Neuronal stem cell (in vitro differentiated cells): ENCODE measurements around the gene CABP7.

ENCODE experiments used
- DNase-seq: peaks from one replicate; pipeline ENCODE4 v3.0.0-alpha.2; 2013; ENCODE audit warnings: low spot score
- H2AFZ ChIP-seq: one replicate; pipeline ENCODE4 v1.6.1; 2013; ENCODE audit warnings: mild to moderate bottlenecking, low read length, inconsistent platforms
- H2AK5ac ChIP-seq: 2 replicates; pipeline ENCODE4 v1.6.1; 2013; ENCODE audit warnings: low read depth, mild to moderate bottlenecking, inconsistent platforms, low read length, moderate library complexity, mixed read lengths
- H2BK120ac ChIP-seq: 2 replicates; pipeline ENCODE4 v1.6.1; 2013; ENCODE audit warnings: low read depth, mild to moderate bottlenecking, inconsistent platforms, low read length, moderate library complexity, mixed read lengths
- H2BK12ac ChIP-seq: one replicate; pipeline ENCODE4 v1.6.1; 2013; ENCODE audit warnings: low read length, inconsistent platforms
- H2BK15ac ChIP-seq: 2 replicates; pipeline ENCODE4 v1.6.1; 2013; ENCODE audit warnings: mild to moderate bottlenecking, low read length, inconsistent platforms, mixed read lengths
- H2BK5ac ChIP-seq: one replicate; pipeline ENCODE4 v1.6.1; 2013; ENCODE audit warnings: inconsistent platforms, mild to moderate bottlenecking, low read length, moderate library complexity
- H3K14ac ChIP-seq: one replicate; pipeline ENCODE4 v1.6.1; 2013; ENCODE audit warnings: low read length, inconsistent platforms
- H3K18ac ChIP-seq: 2 replicates; pipeline ENCODE4 v1.6.1; 2013; ENCODE audit warnings: low read length, inconsistent platforms
- H3K23ac ChIP-seq: 2 replicates; pipeline ENCODE4 v1.6.1; 2013; ENCODE audit warnings: low read depth, mild to moderate bottlenecking, mixed read lengths, low read length, inconsistent platforms; ENCODE audit not compliant: poor library complexity
- H3K27ac ChIP-seq: replicated peaks from 3 replicates; pipeline ENCODE4 v1.5.1; 2013; ENCODE audit warnings: low read length, inconsistent platforms
- H3K27me3 ChIP-seq, 3 experiments: 2 replicates each; pipeline ENCODE4 v1.6.1; 2013; ENCODE audit warnings: low read length in 3 of 3, mild to moderate bottlenecking in 2 of 3, inconsistent platforms in 1 of 3, low read depth in 1 of 3, mixed read lengths in 1 of 3, moderate library complexity in 1 of 3; ENCODE audit not compliant: control insufficient read depth in 3 of 3, insufficient read depth in 3 of 3
- H3K36me3 ChIP-seq, 2 donors: replicated peaks in 1 of 2; 2 replicates each; pipeline ENCODE4 v1.6.1; 2013; ENCODE audit warnings: low read length in 2 of 2; ENCODE audit not compliant: control insufficient read depth in 2 of 2, insufficient read depth in 2 of 2
- H3K4ac ChIP-seq: 2 replicates; pipeline ENCODE4 v1.6.1; 2013; ENCODE audit warnings: inconsistent platforms, mild to moderate bottlenecking, low read length, moderate library complexity
- H3K4me1 ChIP-seq, 2 donors: 1 replicate in 1 of 2; 2 replicates in 1 of 2; pipeline ENCODE4 v1.6.1; 2013; ENCODE audit warnings: low read length in 2 of 2, low read depth in 1 of 2; ENCODE audit not compliant: control insufficient read depth in 2 of 2, insufficient read depth in 1 of 2
- H3K4me2 ChIP-seq: one replicate; pipeline ENCODE4 v1.6.1; 2013; ENCODE audit warnings: mild to moderate bottlenecking, low read length, inconsistent platforms; ENCODE audit not compliant: insufficient read depth, poor library complexity, severe bottlenecking
- H3K4me3 ChIP-seq, 2 donors: 2 replicates each; pipeline ENCODE4 v1.5.1; 2013; ENCODE audit warnings: low read length in 2 of 2, mild to moderate bottlenecking in 2 of 2, inconsistent platforms in 1 of 2, moderate library complexity in 1 of 2
- H3K79me1 ChIP-seq: one replicate; pipeline ENCODE4 v1.6.1; 2013; ENCODE audit warnings: low read depth, mild to moderate bottlenecking, inconsistent platforms, low read length, moderate library complexity
- H3K9ac ChIP-seq: one replicate; pipeline ENCODE4 v1.6.1; 2013; ENCODE audit warnings: mild to moderate bottlenecking, low read depth, low read length, inconsistent platforms; ENCODE audit not compliant: poor library complexity
- H3K9me3 ChIP-seq, 2 donors: replicated peaks in 1 of 2; 2 replicates each; pipeline versions ENCODE3 to v1.6.1; 2013; ENCODE audit warnings: low read length in 2 of 2, mild to moderate bottlenecking in 2 of 2, inconsistent platforms in 1 of 2, low read depth in 1 of 2, mixed read lengths in 1 of 2, moderate library complexity in 1 of 2; ENCODE audit not compliant: control insufficient read depth in 2 of 2, insufficient read depth in 1 of 2
- H4K8ac ChIP-seq: one replicate; pipeline ENCODE4 v1.6.1; 2013; ENCODE audit warnings: low read depth, mild to moderate bottlenecking, inconsistent platforms, low read length, moderate library complexity
- H4K91ac ChIP-seq: one replicate; pipeline ENCODE4 v1.6.1; 2013; ENCODE audit warnings: low read length, low read depth, mild to moderate bottlenecking, inconsistent platforms; ENCODE audit not compliant: poor library complexity
- WGBS, 2 donors: extraction: QIAGEN DNeasy Blood & Tissue Kit; methylation state at CpG; one replicate each; pipeline ENCODE4 v1.1.7; 2013; ENCODE audit warnings: missing lambda C conversion rate in 2 of 2, mixed read lengths in 1 of 2; ENCODE audit not compliant: insufficient read length in 2 of 2, insufficient replicate concordance in 1 of 2; ENCODE audit errors: extremely low coverage in 2 of 2; 5-methylcytosine and 5-hydroxymethylcytosine counted together

Gene CABP7

DNA sequence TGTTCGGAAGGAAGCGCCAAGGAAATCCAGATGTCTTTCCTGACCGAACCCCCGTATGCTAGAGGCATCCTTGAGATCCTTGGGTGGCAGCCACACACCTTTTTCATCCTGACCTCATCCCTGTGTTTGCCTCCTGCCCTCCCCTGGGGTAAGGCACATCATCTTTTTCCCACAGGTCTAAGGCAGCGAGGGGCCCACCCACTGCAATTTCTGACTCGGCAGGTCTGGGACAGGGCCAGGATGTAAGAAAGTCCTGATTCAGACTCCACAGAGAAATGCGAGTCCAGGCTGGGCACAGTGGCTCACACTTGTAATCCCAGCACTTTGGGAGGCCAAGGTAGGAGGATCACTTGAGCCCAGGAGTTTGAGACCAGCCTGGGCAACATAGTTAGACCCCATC lies 36.5 kb downstream of the CABP7 start:
- Histone ChIP-seq H3K27ac (no peak overlapping the region), H3K9me3 (no peaks in the 10 kb centered on the region), H2BK5ac (no peak overlapping the region), H2BK120ac (no peak overlapping the region), H3K27me3 (no peaks in the 10 kb centered on the region), H4K91ac (no peak overlapping the region), H2BK15ac (no peak overlapping the region), H3K18ac (no peak overlapping the region), H4K8ac (no peak overlapping the region), H3K4me3 (no peak overlapping the region), H3K14ac (no peak overlapping the region), H3K9ac (no peak overlapping the region), H2AFZ (no peak overlapping the region), H3K4me2 (no peak overlapping the region), H3K36me3 (no peaks in the 10 kb centered on the region), H3K4ac (no peak overlapping the region), H2AK5ac (peak overlapping the region; percentile 26), H3K79me1 (no peaks in the 10 kb centered on the region), H2BK12ac (no peak overlapping the region), H3K23ac (no peak overlapping the region), H3K4me1 (peaks cover 5 to 6% of the 10 kb centered on the region in 2 donors)
- whole genome bisulfite sequencing, 2 donors: no CpG with 5 or more reads among the region's 7 CpGs
- no peak for DNase-seq

DNA sequence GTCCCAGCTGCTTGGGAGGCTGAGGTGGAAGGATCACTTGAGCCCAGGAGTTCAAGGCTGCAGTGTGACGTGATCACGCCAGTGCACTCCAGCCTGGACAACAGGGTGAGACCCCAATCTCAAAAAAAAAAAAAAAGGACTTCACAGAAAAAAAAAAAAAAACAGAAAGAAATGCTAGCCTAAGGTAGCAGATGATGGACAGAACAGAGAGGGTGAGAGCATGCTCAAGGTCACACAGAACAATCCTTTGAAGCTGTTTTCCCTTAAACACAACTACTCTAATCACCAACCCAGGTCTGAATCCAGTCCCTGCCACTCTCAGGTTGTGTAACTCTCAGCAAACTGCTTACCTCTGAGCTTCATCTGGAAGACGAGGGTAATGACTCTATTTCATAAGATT lies 37.3 kb downstream of the CABP7 start:
- no peak overlapping the region for H3K18ac ChIP-seq
- no peak overlapping the region for H2BK12ac ChIP-seq
- no peak overlapping the region for H2BK120ac ChIP-seq
- H3K27ac ChIP-seq: no peak overlapping the region
- no peak overlapping the region for H3K23ac ChIP-seq
- H2AK5ac ChIP-seq: no peak overlapping the region
- H3K4ac ChIP-seq: no peak overlapping the region
- no peaks in the 10 kb centered on the region for H3K79me1 ChIP-seq
- no peak overlapping the region for H2BK5ac ChIP-seq
- no peak overlapping the region for H3K14ac ChIP-seq
- DNase-seq: no peak
- no peak overlapping the region for H3K4me2 ChIP-seq
- peaks cover 5 to 6% of the 10 kb centered on the region in 2 donors for H3K4me1 ChIP-seq
- no peak overlapping the region for H4K8ac ChIP-seq
- H3K36me3 ChIP-seq: no peaks in the 10 kb centered on the region
- H3K4me3 ChIP-seq: no peak overlapping the region
- WGBS, 2 donors: no CpG with 5 or more reads among the region's 3 CpGs
- H2AFZ ChIP-seq: no peak overlapping the region
- no peaks in the 10 kb centered on the region for H3K27me3 ChIP-seq
- no peak overlapping the region for H2BK15ac ChIP-seq
- H3K9me3 ChIP-seq: no peaks in the 10 kb centered on the region
- H3K9ac ChIP-seq: no peak overlapping the region
- H4K91ac ChIP-seq: no peak overlapping the region

DNA sequence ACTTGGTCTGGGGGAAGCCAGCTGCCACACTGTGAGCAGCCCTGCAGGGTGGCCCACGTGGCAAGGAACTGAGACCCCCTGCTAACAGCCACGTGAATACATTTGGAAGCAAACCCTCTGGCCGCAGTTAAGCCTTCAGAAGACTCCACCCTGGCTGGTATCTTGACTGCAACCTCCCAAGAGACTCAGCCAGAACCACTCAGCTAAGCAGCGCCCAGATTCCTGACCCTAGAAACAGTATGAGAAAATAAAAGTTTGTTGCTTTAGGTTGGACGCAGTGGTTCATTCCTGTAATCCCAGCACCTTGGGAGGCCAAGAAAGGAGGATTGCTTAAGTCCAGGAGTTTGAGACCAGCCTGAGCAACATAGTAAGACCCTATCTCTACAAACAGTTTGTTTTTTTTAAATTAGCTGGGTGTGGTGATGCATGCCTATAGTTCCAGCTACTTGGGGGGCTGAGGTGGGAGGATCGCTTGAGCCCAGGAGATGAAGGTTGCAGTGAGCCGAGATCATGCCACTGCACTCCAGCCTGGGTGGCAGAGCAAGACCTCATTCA lies 38.3 kb downstream of the CABP7 start:
- no peak overlapping the region for H2BK5ac ChIP-seq
- no peak overlapping the region for H4K91ac ChIP-seq
- no peaks in the 10 kb centered on the region for H3K9me3 ChIP-seq
- no peaks in the 10 kb centered on the region for H3K79me1 ChIP-seq
- no CpG with 5 or more reads among the region's 7 CpGs for WGBS, 2 donors
- no peak overlapping the region for H3K14ac ChIP-seq
- H4K8ac ChIP-seq: no peak overlapping the region
- no peaks in the 10 kb centered on the region for H3K36me3 ChIP-seq
- H2BK120ac ChIP-seq: no peak overlapping the region
- H3K4ac ChIP-seq: no peak overlapping the region
- H2AFZ ChIP-seq: no peak overlapping the region
- H3K4me3 ChIP-seq: no peak overlapping the region
- no peak overlapping the region for H3K9ac ChIP-seq
- H2BK15ac ChIP-seq: no peak overlapping the region
- peaks cover 5 to 6% of the 10 kb centered on the region in 2 donors for H3K4me1 ChIP-seq
- H2BK12ac ChIP-seq: no peak overlapping the region
- no peak overlapping the region for H2AK5ac ChIP-seq
- no peak for DNase-seq
- H3K4me2 ChIP-seq: no peak overlapping the region
- H3K27me3 ChIP-seq: no peaks in the 10 kb centered on the region
- no peak overlapping the region for H3K27ac ChIP-seq
- no peak overlapping the region for H3K23ac ChIP-seq
- no peak overlapping the region for H3K18ac ChIP-seq

DNA sequence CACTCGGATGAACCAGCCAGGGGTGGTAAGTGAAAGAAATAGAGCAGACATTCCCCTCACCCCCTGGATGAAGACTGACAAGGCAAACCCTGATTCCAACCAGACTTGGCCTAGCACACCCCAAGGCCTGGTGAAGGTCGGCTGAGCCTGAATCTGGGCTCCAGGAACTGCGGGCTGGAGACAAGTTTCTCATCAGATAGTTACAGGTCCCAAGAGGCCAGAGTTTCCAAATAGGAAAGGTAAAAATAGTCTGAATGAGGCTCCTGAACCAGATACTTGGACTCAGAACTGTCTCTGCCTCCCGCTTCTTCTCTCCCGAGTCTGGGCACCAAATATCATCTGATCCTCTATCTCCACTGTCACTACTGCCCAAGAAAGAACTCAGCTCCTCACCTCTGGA lies 39.2 kb downstream of the CABP7 start:
- Histone ChIP-seq H3K27me3 (no peaks in the 10 kb centered on the region), H2BK12ac (no peak overlapping the region), H3K18ac (no peak overlapping the region), H2BK5ac (no peak overlapping the region), H2AFZ (peak overlapping the region; percentile 68), H3K9ac (no peak overlapping the region), H4K8ac (no peak overlapping the region), H3K36me3 (no peaks in the 10 kb centered on the region), H3K4ac (no peak overlapping the region), H3K4me3 (no peak overlapping the region), H3K9me3 (no peaks in the 10 kb centered on the region), H3K79me1 (no peaks in the 10 kb centered on the region), H2BK120ac (no peak overlapping the region), H4K91ac (no peak overlapping the region), H3K14ac (no peak overlapping the region), H3K27ac (no peak overlapping the region), H3K23ac (no peak overlapping the region), H3K4me2 (no peak overlapping the region), H3K4me1 (peaks cover 5 to 6% of the 10 kb centered on the region in 2 donors), H2AK5ac (no peak overlapping the region), H2BK15ac (no peak overlapping the region)
- no peak for DNase-seq
- WGBS, 2 donors: no CpG with 5 or more reads among the region's 5 CpGs
